ENCODE measurements around the gene TBC1D22A. TPM values are rescaled to one million over a fixed set of nuclear protein-coding genes. Genes with fewer than 3 reads are reported as not detected.

Gene TBC1D22A
- polyA plus RNA-seq, 1 donor from 2014 or later, result 9.3 TPM

DNA sequence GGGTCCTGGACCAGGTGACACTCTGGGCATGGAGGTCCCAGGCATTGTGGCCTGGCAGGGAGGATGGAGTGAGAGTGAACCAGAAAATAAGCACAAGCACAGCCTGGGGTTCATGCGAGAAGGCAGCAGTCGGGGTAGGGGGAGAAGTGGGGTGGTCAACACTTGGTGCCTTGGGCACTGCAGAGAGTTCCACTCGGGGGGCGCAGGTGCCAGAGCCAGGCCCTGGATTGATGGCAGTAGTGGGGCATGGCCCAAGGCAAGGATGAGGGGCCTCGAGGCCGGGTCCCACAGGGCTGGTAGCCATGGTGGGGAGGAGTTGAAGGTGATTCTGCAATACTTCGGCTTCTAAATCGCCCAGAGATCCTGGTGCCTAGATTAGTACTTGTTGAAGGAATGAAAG is 372.9 kb downstream of the TBC1D22A start:
- H4K20me1 ChIP-seq (ENCODE audit: insufficient read depth), result no peaks in the 10 kb centered on the region
- no peaks in the 10 kb centered on the region for H3K9me3 ChIP-seq (ENCODE audit: low read length)
- no peak overlapping the region for H3K27ac ChIP-seq (ENCODE audit: low read length)
- H3K4me2 ChIP-seq (ENCODE audit: low read length), result no peak overlapping the region
- H3K9ac ChIP-seq (ENCODE audit: low read length), result no peak overlapping the region
- no peak for TF ChIP-seq SMC3 (conservative IDR thresholded peaks at IDR 0.05; ENCODE audit: poor library complexity)
- no peak for TF ChIP-seq POLR2AphosphoS5 (IDR thresholded peaks at IDR 0.05)
- TF ChIP-seq, protein P1, sequence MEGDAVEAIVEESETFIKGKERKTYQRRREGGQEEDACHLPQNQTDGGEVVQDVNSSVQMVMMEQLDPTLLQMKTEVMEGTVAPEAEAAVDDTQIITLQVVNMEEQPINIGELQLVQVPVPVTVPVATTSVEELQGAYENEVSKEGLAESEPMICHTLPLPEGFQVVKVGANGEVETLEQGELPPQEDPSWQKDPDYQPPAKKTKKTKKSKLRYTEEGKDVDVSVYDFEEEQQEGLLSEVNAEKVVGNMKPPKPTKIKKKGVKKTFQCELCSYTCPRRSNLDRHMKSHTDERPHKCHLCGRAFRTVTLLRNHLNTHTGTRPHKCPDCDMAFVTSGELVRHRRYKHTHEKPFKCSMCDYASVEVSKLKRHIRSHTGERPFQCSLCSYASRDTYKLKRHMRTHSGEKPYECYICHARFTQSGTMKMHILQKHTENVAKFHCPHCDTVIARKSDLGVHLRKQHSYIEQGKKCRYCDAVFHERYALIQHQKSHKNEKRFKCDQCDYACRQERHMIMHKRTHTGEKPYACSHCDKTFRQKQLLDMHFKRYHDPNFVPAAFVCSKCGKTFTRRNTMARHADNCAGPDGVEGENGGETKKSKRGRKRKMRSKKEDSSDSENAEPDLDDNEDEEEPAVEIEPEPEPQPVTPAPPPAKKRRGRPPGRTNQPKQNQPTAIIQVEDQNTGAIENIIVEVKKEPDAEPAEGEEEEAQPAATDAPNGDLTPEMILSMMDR (IDR thresholded peaks at IDR 0.05; ENCODE audit: poor library complexity, severe bottlenecking), result no peak
- no peak for TF ChIP-seq EZH2 (IDR thresholded peaks at IDR 0.05; ENCODE audit: borderline replicate concordance, insufficient read depth, low read length, poor library complexity, severe bottlenecking)
- TF ChIP-seq MXI1 (conservative IDR thresholded peaks at IDR 0.05; ENCODE audit: poor library complexity, severe bottlenecking), result no peak
- TF ChIP-seq, protein P2, sequence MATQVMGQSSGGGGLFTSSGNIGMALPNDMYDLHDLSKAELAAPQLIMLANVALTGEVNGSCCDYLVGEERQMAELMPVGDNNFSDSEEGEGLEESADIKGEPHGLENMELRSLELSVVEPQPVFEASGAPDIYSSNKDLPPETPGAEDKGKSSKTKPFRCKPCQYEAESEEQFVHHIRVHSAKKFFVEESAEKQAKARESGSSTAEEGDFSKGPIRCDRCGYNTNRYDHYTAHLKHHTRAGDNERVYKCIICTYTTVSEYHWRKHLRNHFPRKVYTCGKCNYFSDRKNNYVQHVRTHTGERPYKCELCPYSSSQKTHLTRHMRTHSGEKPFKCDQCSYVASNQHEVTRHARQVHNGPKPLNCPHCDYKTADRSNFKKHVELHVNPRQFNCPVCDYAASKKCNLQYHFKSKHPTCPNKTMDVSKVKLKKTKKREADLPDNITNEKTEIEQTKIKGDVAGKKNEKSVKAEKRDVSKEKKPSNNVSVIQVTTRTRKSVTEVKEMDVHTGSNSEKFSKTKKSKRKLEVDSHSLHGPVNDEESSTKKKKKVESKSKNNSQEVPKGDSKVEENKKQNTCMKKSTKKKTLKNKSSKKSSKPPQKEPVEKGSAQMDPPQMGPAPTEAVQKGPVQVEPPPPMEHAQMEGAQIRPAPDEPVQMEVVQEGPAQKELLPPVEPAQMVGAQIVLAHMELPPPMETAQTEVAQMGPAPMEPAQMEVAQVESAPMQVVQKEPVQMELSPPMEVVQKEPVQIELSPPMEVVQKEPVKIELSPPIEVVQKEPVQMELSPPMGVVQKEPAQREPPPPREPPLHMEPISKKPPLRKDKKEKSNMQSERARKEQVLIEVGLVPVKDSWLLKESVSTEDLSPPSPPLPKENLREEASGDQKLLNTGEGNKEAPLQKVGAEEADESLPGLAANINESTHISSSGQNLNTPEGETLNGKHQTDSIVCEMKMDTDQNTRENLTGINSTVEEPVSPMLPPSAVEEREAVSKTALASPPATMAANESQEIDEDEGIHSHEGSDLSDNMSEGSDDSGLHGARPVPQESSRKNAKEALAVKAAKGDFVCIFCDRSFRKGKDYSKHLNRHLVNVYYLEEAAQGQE (IDR thresholded peaks at IDR 0.05; ENCODE audit: borderline replicate concordance), result no peak
- TF ChIP-seq RAD21 (conservative IDR thresholded peaks at IDR 0.05), result no peak
- no peak for TF ChIP-seq EP300 (conservative IDR thresholded peaks at IDR 0.05; ENCODE audit: poor library complexity, severe bottlenecking)
- no peak for TF ChIP-seq TAF1 (IDR thresholded peaks at IDR 0.05; ENCODE audit: low read depth)
- no peak overlapping the region for H2AFZ ChIP-seq (ENCODE audit: low read depth, low read length)
- H3K27me3 ChIP-seq (ENCODE audit: insufficient read depth, low read depth, low read length), result no peaks in the 10 kb centered on the region
- no peaks in the 10 kb centered on the region for H3K79me2 ChIP-seq (replicated peaks; ENCODE audit: insufficient read depth, low read length)
- H3K4me3 ChIP-seq (ENCODE audit: low read length), result no peak overlapping the region
- H3F3A ChIP-seq (ENCODE audit: insufficient read depth, low read length, poor library complexity, severe bottlenecking), result no peaks in the 10 kb centered on the region
- H3K36me3 ChIP-seq (ENCODE audit: insufficient read depth, low read length), result no peaks in the 10 kb centered on the region
- H3K9me2 ChIP-seq (ENCODE audit: insufficient read depth, low read length), result no peaks in the 10 kb centered on the region

DNA sequence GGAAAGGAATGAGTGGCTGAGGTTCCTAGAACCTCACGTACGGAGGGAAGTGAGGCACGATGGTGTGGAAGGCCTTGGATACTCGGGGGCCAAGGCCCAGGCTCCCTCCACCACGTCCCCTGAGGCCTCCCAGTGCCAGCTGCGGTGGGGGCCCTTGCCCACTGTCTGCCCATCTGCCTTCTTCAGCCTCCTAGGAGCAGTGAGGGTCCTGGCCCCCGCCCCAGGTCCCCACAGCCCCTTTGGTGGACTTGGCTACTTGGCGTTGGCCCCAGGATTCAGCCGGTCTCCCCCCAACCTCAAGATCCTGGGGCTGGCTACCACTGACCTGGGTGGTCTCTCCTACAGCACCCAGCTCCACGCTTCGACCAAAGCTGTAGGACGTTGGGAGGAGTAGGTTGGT is 373.6 kb downstream of the TBC1D22A start:
- Histone ChIP-seq H3K9me2 (ENCODE audit: insufficient read depth, low read length) (no peaks in the 10 kb centered on the region), H3K27ac (ENCODE audit: low read length) (no peak overlapping the region), H3K27me3 (ENCODE audit: insufficient read depth, low read depth, low read length) (no peaks in the 10 kb centered on the region), H2AFZ (ENCODE audit: low read depth, low read length) (no peak overlapping the region), H3F3A (ENCODE audit: insufficient read depth, low read length, poor library complexity, severe bottlenecking) (no peaks in the 10 kb centered on the region), H3K79me2 (replicated peaks; ENCODE audit: insufficient read depth, low read length) (no peaks in the 10 kb centered on the region), H3K9me3 (ENCODE audit: low read length) (no peaks in the 10 kb centered on the region), H4K20me1 (ENCODE audit: insufficient read depth) (no peaks in the 10 kb centered on the region), H3K4me2 (ENCODE audit: low read length) (no peak overlapping the region), H3K36me3 (ENCODE audit: insufficient read depth, low read length) (no peaks in the 10 kb centered on the region), H3K9ac (ENCODE audit: low read length) (no peak overlapping the region), H3K4me3 (ENCODE audit: low read length) (no peak overlapping the region)
- TF ChIP-seq RAD21 (conservative IDR thresholded peaks at IDR 0.05) (no peak), EZH2 (IDR thresholded peaks at IDR 0.05; ENCODE audit: borderline replicate concordance, insufficient read depth, low read length, poor library complexity, severe bottlenecking) (no peak), POLR2AphosphoS5 (IDR thresholded peaks at IDR 0.05) (no peak), EP300 (conservative IDR thresholded peaks at IDR 0.05; ENCODE audit: poor library complexity, severe bottlenecking) (no peak), SMC3 (conservative IDR thresholded peaks at IDR 0.05; ENCODE audit: poor library complexity) (no peak), MXI1 (conservative IDR thresholded peaks at IDR 0.05; ENCODE audit: poor library complexity, severe bottlenecking) (no peak), TAF1 (IDR thresholded peaks at IDR 0.05; ENCODE audit: low read depth) (no peak)
- TF ChIP-seq, protein P1 (IDR thresholded peaks at IDR 0.05; ENCODE audit: poor library complexity, severe bottlenecking), result no peak
- TF ChIP-seq, protein P2 (IDR thresholded peaks at IDR 0.05; ENCODE audit: borderline replicate concordance), result no peak
